Thyroid gland (tissue), 4 donors: ENCODE results near the gene TMEM266. TPM values are rescaled to one million over a fixed set of nuclear protein-coding genes. Genes with fewer than 3 reads are reported as not detected.

ENCODE experiments used
- DNase-seq, 2 donors: peaks; one replicate each; pipeline ENCODE4 v3.0.0-alpha.2; 2019
- H3K27ac ChIP-seq, 3 donors: fragments of 200-600 bp; sonication (generic); 1 replicate in 2 of 3; 2 replicates in 1 of 3; pipeline ENCODE4 v1.5.1; 2016 to 2019; ENCODE audit warnings: mild to moderate bottlenecking in 1 of 3, moderate library complexity in 1 of 3
- H3K27me3 ChIP-seq: fragments of 200-600 bp; sonication (generic); one replicate; pipeline ENCODE4 v1.5.1; 2019
- H3K36me3 ChIP-seq, 2 donors: fragments of 200-600 bp; sonication (generic); one replicate each; pipeline ENCODE4 v1.5.1; 2016 to 2019
- H3K4me1 ChIP-seq, 2 donors: fragments of 200-600 bp; sonication (generic); one replicate each; pipeline ENCODE4 v1.5.1; 2017 to 2019
- H3K4me3 ChIP-seq, 3 donors: fragments of 200-600 bp; sonication (generic); replicated peaks in 1 of 3; 1 replicate in 2 of 3; 2 replicates in 1 of 3; pipeline ENCODE4 v1.5.1; 2016; ENCODE audit warnings: mild to moderate bottlenecking in 1 of 3
- H3K9me3 ChIP-seq: fragments of 200-600 bp; sonication (generic); one replicate; pipeline ENCODE4 v1.5.1; 2017
- CTCF ChIP-seq, 6 experiments: fragments of 200-600 bp in 3 of 6; fragments of 450-650 bp in 3 of 6; sonication (generic) in 3 of 6; IDR thresholded peaks; one replicate each; pipeline ENCODE4 v1.5.1; 2016 to 2019; ENCODE audit warnings: antibody characterized with exemption in 6 of 6, mild to moderate bottlenecking in 2 of 6, inconsistent platforms in 1 of 6, moderate library complexity in 1 of 6
- POLR2A ChIP-seq, 2 donors: fragments of 450-650 bp; IDR thresholded peaks; one replicate each; pipeline ENCODE4 v1.6.1; 2017; ENCODE audit warnings: antibody characterized with exemption in 2 of 2, mild to moderate bottlenecking in 2 of 2, moderate library complexity in 1 of 2
- WGBS, 2 donors: methylation state at CpG; one replicate each; pipeline ENCODE4 v1.1.5; 2017; 5-methylcytosine and 5-hydroxymethylcytosine counted together
- intact Hi-C: fragments of 100-400 bp; cut with DNase I; formaldehyde crosslinking; loops from one replicate; pipeline ENCODE4 v1.15.1; 2023
- total RNA-seq, 4 donors: library from RNA; depleted of rRNA; stranded (reverse); fragments of >200 nt; gene quantifications; one replicate each; pipeline ENCODE4 v1.2.3, GENCODE V29; 2016

TMEM266 gene
- total RNA-seq, 4 donors from 2014 or later, result not detected

- no peaks in the 10 kb centered on the region for H3K27me3 ChIP-seq
- no peaks in the 10 kb centered on the region for H3K36me3 ChIP-seq
- no peak for TF ChIP-seq CTCF (IDR thresholded peaks at IDR 0.05)
- no peaks in the 10 kb centered on the region for H3K4me1 ChIP-seq
- intact Hi-C loops, result no loop called here
- WGBS, 2 donors, result 83 to 86% methylated on average over 2 of the region's 2 CpGs
- no peak overlapping the region for H3K27ac ChIP-seq
- no peak for DNase-seq
- H3K4me3 ChIP-seq, result no peak overlapping the region
- H3K9me3 ChIP-seq, result no peaks in the 10 kb centered on the region
These were observed 40.6 kb downstream of the TMEM266 start for GRCh38 chr15:76100361-76100760.

- no peak overlapping the region for H3K4me3 ChIP-seq
- no peaks in the 10 kb centered on the region for H3K27me3 ChIP-seq
- H3K4me1 ChIP-seq, result no peaks in the 10 kb centered on the region
- H3K9me3 ChIP-seq, result no peaks in the 10 kb centered on the region
- H3K27ac ChIP-seq, result no peak overlapping the region
- WGBS, 2 donors, result 57 to 69% methylated on average over 4 to 5 of the region's 5 CpGs
- intact Hi-C loops, result no loop called here
- no peaks in the 10 kb centered on the region for H3K36me3 ChIP-seq
- DNase-seq, result no peak
- TF ChIP-seq POLR2A (IDR thresholded peaks at IDR 0.05) (no peak), CTCF (IDR thresholded peaks at IDR 0.05) (no peak)
These were observed 41.9 kb downstream of the TMEM266 start for GRCh38 chr15:76101655-76102054.

- no peaks in the 10 kb centered on the region for H3K36me3 ChIP-seq
- H3K27me3 ChIP-seq, result no peaks in the 10 kb centered on the region
- H3K4me1 ChIP-seq, result no peaks in the 10 kb centered on the region
- no peak overlapping the region for H3K27ac ChIP-seq
- TF ChIP-seq CTCF (IDR thresholded peaks at IDR 0.05), result no peak
- no peak for TF ChIP-seq POLR2A (IDR thresholded peaks at IDR 0.05)
- DNase-seq, result no peak
- no peak overlapping the region for H3K4me3 ChIP-seq
- no peaks in the 10 kb centered on the region for H3K9me3 ChIP-seq
- 84 to 87% methylated on average over 3 of the region's 3 CpGs for WGBS, 2 donors
- intact Hi-C loops, result no loop called here
These were observed 45.6 kb downstream of the TMEM266 start for GRCh38 chr15:76105391-76105790.

GRCh38 chr15:76105911-76106310 is 46.1 kb downstream of the TMEM266 start:
- TF ChIP-seq CTCF (IDR thresholded peaks at IDR 0.05), result no peak
- TF ChIP-seq POLR2A (IDR thresholded peaks at IDR 0.05), result no peak
- Histone ChIP-seq H3K4me1 (no peaks in the 10 kb centered on the region), H3K27ac (no peak overlapping the region), H3K4me3 (no peak overlapping the region), H3K36me3 (no peaks in the 10 kb centered on the region), H3K9me3 (no peaks in the 10 kb centered on the region), H3K27me3 (no peaks in the 10 kb centered on the region)
- intact Hi-C loops, result no loop called here
- no peak for DNase-seq
- WGBS, 2 donors, result 81 to 85% methylated on average over 6 of the region's 6 CpGs

GRCh38 chr15:76107169-76107568 is 47.4 kb downstream of the TMEM266 start:
- peak in 1 of 2 donors; percentile 14 for DNase-seq
- Histone ChIP-seq H3K27me3 (no peaks in the 10 kb centered on the region), H3K9me3 (no peaks in the 10 kb centered on the region), H3K4me1 (no peaks in the 10 kb centered on the region), H3K27ac (no peak overlapping the region), H3K4me3 (no peak overlapping the region), H3K36me3 (no peaks in the 10 kb centered on the region)
- 40 to 47% methylated on average over 6 of the region's 6 CpGs for WGBS, 2 donors
- intact Hi-C loops, result no loop called here
- TF ChIP-seq POLR2A (IDR thresholded peaks at IDR 0.05) (no peak), CTCF (IDR thresholded peaks at IDR 0.05) (no peak)
